ENCODE data around the gene NMBR. TPM values are rescaled to one million over a fixed set of nuclear protein-coding genes. Genes with fewer than 3 reads are reported as not detected.
"Not testable (repeated sequence)": the region's sequence is repeated elsewhere in the genome, so short reads cannot be mapped to it uniquely, and the experiment has no call there.

NMBR gene
- total and polyA plus RNA-seq, 2 of the 8 experiments (the other 6 are each of a cell fraction or from before 2014, with no cell fraction given) = 0.08 TPM; not detected in 1

DNA sequence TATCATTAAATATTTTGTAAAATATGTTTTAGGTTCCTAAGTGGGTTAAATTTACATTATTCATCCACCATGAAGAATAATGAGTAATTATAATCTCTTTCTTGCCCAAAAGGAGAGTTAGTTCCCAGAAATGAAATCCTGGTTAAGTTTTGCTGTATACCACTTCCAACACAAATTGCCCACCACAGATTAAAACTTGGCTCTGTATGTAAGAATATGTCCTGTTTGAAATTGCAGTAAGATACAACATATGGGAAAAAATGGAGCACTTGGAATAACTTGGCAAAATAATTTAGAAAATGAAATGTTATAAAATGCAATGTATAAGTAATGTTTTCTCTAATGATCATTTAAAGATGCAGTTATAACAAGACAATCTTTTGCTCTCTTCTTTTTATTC, 78.5 kb downstream of the NMBR start (continued):
- TF ChIP-seq, protein P1, sequence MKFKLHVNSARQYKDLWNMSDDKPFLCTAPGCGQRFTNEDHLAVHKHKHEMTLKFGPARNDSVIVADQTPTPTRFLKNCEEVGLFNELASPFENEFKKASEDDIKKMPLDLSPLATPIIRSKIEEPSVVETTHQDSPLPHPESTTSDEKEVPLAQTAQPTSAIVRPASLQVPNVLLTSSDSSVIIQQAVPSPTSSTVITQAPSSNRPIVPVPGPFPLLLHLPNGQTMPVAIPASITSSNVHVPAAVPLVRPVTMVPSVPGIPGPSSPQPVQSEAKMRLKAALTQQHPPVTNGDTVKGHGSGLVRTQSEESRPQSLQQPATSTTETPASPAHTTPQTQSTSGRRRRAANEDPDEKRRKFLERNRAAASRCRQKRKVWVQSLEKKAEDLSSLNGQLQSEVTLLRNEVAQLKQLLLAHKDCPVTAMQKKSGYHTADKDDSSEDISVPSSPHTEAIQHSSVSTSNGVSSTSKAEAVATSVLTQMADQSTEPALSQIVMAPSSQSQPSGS (IDR thresholded peaks at IDR 0.05; ENCODE audit: low read length) = no peak

DNA sequence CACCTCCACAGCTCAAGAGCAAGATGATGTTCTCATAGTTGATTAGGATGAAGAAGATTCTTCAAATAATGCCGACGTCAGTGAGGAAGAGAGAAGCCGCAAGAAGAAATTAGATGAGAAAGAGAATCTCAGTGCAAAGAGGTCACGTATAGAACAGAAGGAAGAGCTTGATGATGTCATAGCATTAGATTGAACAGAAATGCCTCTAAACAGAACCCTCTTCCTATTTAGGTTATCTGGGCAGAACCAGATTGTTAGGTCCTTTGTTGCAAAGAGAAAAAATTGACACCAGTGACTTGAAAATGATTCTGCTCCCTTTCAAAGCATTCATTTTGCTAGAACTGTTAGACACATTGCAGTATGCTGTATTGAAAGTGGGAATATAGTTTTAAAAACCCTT, 84.1 kb downstream of the NMBR start:
- H3K9ac ChIP-seq (replicated peaks in 1 of 4; ENCODE audit: extremely low read depth in 1 of 4, low read depth in 3 of 4, low read length in 3 of 4); H3K79me2 ChIP-seq (ENCODE audit: control insufficient read depth in 1 of 2, insufficient read depth in 2 of 2, low read length in 2 of 2); H2BK15ac ChIP-seq (ENCODE audit: low read length); H2BK20ac ChIP-seq (ENCODE audit: low read length); H4K8ac ChIP-seq (ENCODE audit: extremely low read depth, insufficient read depth, low read length); H3K18ac ChIP-seq (ENCODE audit: extremely low read depth, low read length); H3K4me2 ChIP-seq (ENCODE audit: insufficient read depth in 1 of 2, low read depth in 2 of 2, low read length in 2 of 2); H2AFZ ChIP-seq (ENCODE audit: low read length); H2BK120ac ChIP-seq (replicated peaks; ENCODE audit: low read depth, low read length); H3K27me3 ChIP-seq (replicated peaks in 1 of 4; ENCODE audit: control insufficient read depth in 3 of 4, extremely low read depth in 1 of 4, insufficient read depth in 3 of 4, low read length in 3 of 4); H2BK5ac ChIP-seq (ENCODE audit: low read depth, low read length); H3K14ac ChIP-seq (ENCODE audit: insufficient read length); H3K23me2 ChIP-seq (ENCODE audit: low read depth, low read length); H3K4ac ChIP-seq (replicated peaks; ENCODE audit: insufficient read length, low read depth, low read length); H2BK12ac ChIP-seq (ENCODE audit: low read depth, low read length); H3K56ac ChIP-seq (replicated peaks; ENCODE audit: insufficient read length, low read depth, low read length); H3K27ac ChIP-seq (ENCODE audit: low read depth, low read length); H4K5ac ChIP-seq (ENCODE audit: insufficient read length, low read depth, low read length); H2AK5ac ChIP-seq (ENCODE audit: low read depth, low read length); H4K91ac ChIP-seq (replicated peaks; ENCODE audit: insufficient read length, low read length); H3K36me3 ChIP-seq (ENCODE audit: control insufficient read depth in 2 of 4, insufficient read depth in 4 of 4, low read length in 3 of 4); H3K79me1 ChIP-seq (ENCODE audit: low read depth, low read length); H3K23ac ChIP-seq (ENCODE audit: insufficient read length); H3K4me3 ChIP-seq (ENCODE audit: extremely low read depth in 1 of 4, insufficient read depth in 2 of 4, low read depth in 3 of 4, low read length in 4 of 4); H4K20me1 ChIP-seq (replicated peaks in 1 of 2; ENCODE audit: control insufficient read depth in 1 of 2, insufficient read depth in 2 of 2, low read length in 2 of 2); H3K4me1 ChIP-seq (replicated peaks in 1 of 4; ENCODE audit: control insufficient read depth in 3 of 4, insufficient read depth in 4 of 4, low read length in 3 of 4); POLR2A ChIA-PET (ENCODE audit: partially characterized antibody); H3K9me3 ChIP-seq (ENCODE audit: insufficient read depth in 2 of 2, low read depth in 1 of 2, low read length in 1 of 2); DNase-seq (ENCODE audit: low read depth in 1 of 2, low spot score in 2 of 2): not testable (repeated sequence)
- CTCF ChIA-PET (ENCODE audit: partially characterized antibody) = interaction anchor here (0.7 to 1.3 kb wide), 2 partner anchors 13 to 31 kb away, joined by 3 read pairs; no protein-coding TSS in a partner anchor
- FAIRE-seq = peak; percentile 19
- 86% methylated on average over 4 of the region's 4 CpGs; no CpG with 5 or more reads in 1 of the 2 experiments for WGBS, 2 experiments (ENCODE audit: extremely low coverage in 1 of 2, insufficient coverage in 1 of 2, insufficient read length in 1 of 2, insufficient replicate concordance in 2 of 2, low coverage in 1 of 2, low lambda C conversion rate in 2 of 2, missing lambda C conversion rate in 1 of 2)

All from H1 (cell line).